Panc1 (cell line): ENCODE data around the gene ADAD2. TPM values are rescaled to one million over a fixed set of nuclear protein-coding genes. Genes with fewer than 3 reads are reported as not detected.

ENCODE experiments used
- ATAC-seq: fragments of 200-7000 bp; cut with Tn5 transposase; 2 replicates; pipeline ENCODE4 v1.9.1; 2020; ENCODE audit warnings: mild to moderate bottlenecking, moderate library complexity
- BruUV-seq: library from RNA; stranded (reverse); fragments of 400-500 nt; replicated peaks from 2 replicates; lab custom pipeline; 2021; lab: Mats Ljungman, UMichigan
- CTCF ChIA-PET: fragments of 300-600 bp; sonication (Branson Sonifier 250); formaldehyde crosslinking; loops from one replicate; lab custom pipeline; 2022; ENCODE audit warnings: antibody characterized with exemption; lab: Charles Lee
- POLR2A ChIA-PET: fragments of 300-600 bp; sonication (Branson Sonifier 250); formaldehyde crosslinking; loops from one replicate; lab custom pipeline; 2022; ENCODE audit warnings: antibody characterized with exemption; lab: Charles Lee
- DNase-seq: peaks from one replicate; pipeline ENCODE4 v3.0.0-alpha.2; 2010; ENCODE audit warnings: low read depth, low spot score
- H3K27ac ChIP-seq: 2 replicates; pipeline ENCODE4 v1.5.1; 2011; ENCODE audit warnings: mild to moderate bottlenecking, low read length, inconsistent platforms
- H3K27me3 ChIP-seq: fragments of 200-500 bp; sonication (Bioruptor generic); 2 replicates; pipeline ENCODE4 v1.6.0; 2014; ENCODE audit warnings: low read length, inconsistent platforms; ENCODE audit not compliant: control insufficient read depth, insufficient read depth
- H3K36me3 ChIP-seq: fragments of 200-500 bp; sonication (Bioruptor generic); 2 replicates; pipeline ENCODE4 v1.5.1; 2014; ENCODE audit warnings: inconsistent platforms, mild to moderate bottlenecking, low read length, moderate library complexity; ENCODE audit not compliant: control insufficient read depth, insufficient read depth
- H3K4me1 ChIP-seq: 2 replicates; pipeline ENCODE4 v1.5.1; 2011; ENCODE audit warnings: inconsistent platforms, mild to moderate bottlenecking, low read length, moderate library complexity; ENCODE audit not compliant: control insufficient read depth, insufficient read depth
- H3K4me3 ChIP-seq, 2 experiments: 2 replicates each; pipeline ENCODE4 v1.5.1; 2011 to 2012; ENCODE audit warnings: low read depth in 2 of 2, low read length in 2 of 2, mild to moderate bottlenecking in 2 of 2, inconsistent platforms in 1 of 2, moderate library complexity in 1 of 2
- H3K9me3 ChIP-seq: fragments of 200-500 bp; sonication (Bioruptor generic); 2 replicates; pipeline ENCODE4 v1.5.1; 2014; ENCODE audit warnings: low read depth, mild to moderate bottlenecking, inconsistent platforms, low read length, moderate library complexity; ENCODE audit not compliant: control insufficient read depth, insufficient read depth
- CTCF ChIP-seq: fragments of 450-650 bp; IDR thresholded peaks from 2 replicates; pipeline ENCODE4 v1.5.1; 2017; ENCODE audit warnings: mild to moderate bottlenecking
- POLR2AphosphoS5 ChIP-seq: IDR thresholded peaks from 2 replicates; pipeline ENCODE4 v1.6.1; 2012; ENCODE audit warnings: mild to moderate bottlenecking, low read depth, low read length, moderate library complexity
- REST ChIP-seq, 2 experiments: IDR thresholded peaks; 2 replicates each; pipeline ENCODE4 v1.6.1; 2011 to 2012; ENCODE audit warnings: low read depth in 2 of 2, control low read depth in 1 of 2, low read length in 1 of 2, mild to moderate bottlenecking in 1 of 2, moderate library complexity in 1 of 2; ENCODE audit not compliant: insufficient read depth in 1 of 2
- SIN3A ChIP-seq: IDR thresholded peaks from 2 replicates; pipeline ENCODE4 v1.6.1; 2012; ENCODE audit warnings: low read depth, mild to moderate bottlenecking, low read length, moderate library complexity, borderline replicate concordance; ENCODE audit not compliant: insufficient read depth
- TCF7L2 ChIP-seq: IDR thresholded peaks from 2 replicates; pipeline ENCODE4 v1.6.1; 2011; ENCODE audit warnings: mild to moderate bottlenecking, low read depth, low read length, inconsistent platforms
- in situ Hi-C: cut with HindIII; loops from 2 replicates; pipeline ENCODE4 v1.10.0; 2016; ENCODE audit warnings: low sequenced_read_pairs, low pct_unique_long_range_greater_than_20kb
- intact Hi-C: fragments of 100-400 bp; cut with micrococcal nuclease; formaldehyde crosslinking; loops from one replicate; pipeline ENCODE4 v1.10.0; 2022; ENCODE audit not compliant: unreplicated experiment
- total RNA-seq: library from RNA; stranded (reverse); gene quantifications from one replicate; pipeline ENCODE4 v1.2.1, GENCODE V29; 2021; ENCODE audit not compliant: unreplicated experiment

Gene ADAD2
- total RNA-seq, 1 experiment from 2014 or later, result not detected

DNA sequence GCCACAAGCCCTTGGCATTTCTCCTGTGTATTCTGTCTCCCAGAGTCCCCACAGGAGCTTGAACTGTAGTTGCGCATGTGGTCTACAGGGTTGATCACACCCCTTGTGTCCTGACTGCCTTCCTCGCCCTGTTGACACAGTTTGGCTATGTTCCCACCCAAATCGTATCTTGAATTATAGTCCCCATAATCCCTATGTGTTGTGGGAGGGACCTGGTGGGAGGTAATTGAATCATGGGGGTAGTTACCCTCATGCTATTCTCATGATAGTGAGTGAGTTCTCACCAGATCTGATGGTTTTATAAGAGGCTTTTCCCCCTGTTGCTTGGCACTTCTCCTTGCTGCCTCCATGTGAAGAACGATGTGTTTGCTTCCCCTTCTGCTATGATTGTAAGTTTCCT, 21.2 kb downstream of the ADAD2 start:
- POLR2A ChIA-PET, result no interaction called here
- no peak for TF ChIP-seq CTCF
- TF ChIP-seq SIN3A, result no peak
- no peak for TF ChIP-seq REST (IDR thresholded peaks at IDR 0.05; ENCODE audit: insufficient read depth in 1 of 2, low read depth in 2 of 2, low read length in 1 of 2)
- no peak for TF ChIP-seq POLR2AphosphoS5
- TF ChIP-seq TCF7L2, result no peak

GRCh38 chr16:84212631-84213030, 21.7 kb downstream of the ADAD2 start:
- no TSS peak for BruUV-seq
- no peaks in the 10 kb centered on the region for H3K9me3 ChIP-seq
- no peaks in the 10 kb centered on the region for H3K4me1 ChIP-seq
- ATAC-seq (no peak), DNase-seq (no peak)
- TF ChIP-seq POLR2AphosphoS5, result no peak
- TF ChIP-seq SIN3A, result no peak
- no peak for TF ChIP-seq REST (IDR thresholded peaks at IDR 0.05; ENCODE audit: insufficient read depth in 1 of 2, low read depth in 2 of 2, low read length in 1 of 2)
- H3K27ac ChIP-seq, result no peak overlapping the region
- no peak overlapping the region for H3K4me3 ChIP-seq
- intact Hi-C loops (no loop called here), in situ Hi-C loops (no loop called here)
- H3K36me3 ChIP-seq, result no peaks in the 10 kb centered on the region
- POLR2A ChIA-PET, result no interaction called here
- H3K27me3 ChIP-seq, result no peaks in the 10 kb centered on the region
- CTCF ChIA-PET, result no interaction called here

More for the DNA sequence above, 21.2 kb downstream of the ADAD2 start:
- ATAC-seq, result no peak
- H3K4me3 ChIP-seq, result no peak overlapping the region
- no peak overlapping the region for H3K27ac ChIP-seq
- no peaks in the 10 kb centered on the region for H3K9me3 ChIP-seq
- BruUV-seq, result no TSS peak
- no peaks in the 10 kb centered on the region for H3K4me1 ChIP-seq
- in situ Hi-C loops (no loop called here), intact Hi-C loops (no loop called here)
- no peak for DNase-seq
- CTCF ChIA-PET, result no interaction called here
- H3K36me3 ChIP-seq, result no peaks in the 10 kb centered on the region
- no peaks in the 10 kb centered on the region for H3K27me3 ChIP-seq
